A673 (cell line): ENCODE measurements around the gene PLXNA1. TPM values are rescaled to one million over a fixed set of nuclear protein-coding genes. Genes with fewer than 3 reads are reported as not detected.

ENCODE experiments used
- BruUV-seq: library from RNA; stranded (reverse); fragments of 400-500 nt; replicated peaks from 2 replicates; lab custom pipeline; 2021; lab: Mats Ljungman, UMichigan
- CTCF ChIA-PET: fragments of 300-600 bp; sonication (Branson Sonifier 250); formaldehyde crosslinking; loops from one replicate; lab custom pipeline; 2022; ENCODE audit warnings: antibody characterized with exemption; lab: Charles Lee
- POLR2A ChIA-PET: fragments of 300-600 bp; sonication (Branson Sonifier 250); formaldehyde crosslinking; loops from one replicate; lab custom pipeline; 2022; ENCODE audit warnings: antibody characterized with exemption; ENCODE audit not compliant: low non-redundant PET; lab: Charles Lee
- DNase-seq: peaks from one replicate; pipeline ENCODE4 v3.0.0-alpha.2; 2015; ENCODE audit warnings: low spot score
- H3K27ac ChIP-seq: fragments of 200-600 bp; sonication (generic); 2 replicates; pipeline ENCODE4 v1.5.1; 2016; ENCODE audit warnings: mixed run types, low read depth, mild to moderate bottlenecking, mixed read lengths, antibody characterized with exemption, low read length; ENCODE audit not compliant: poor library complexity, severe bottlenecking
- H3K27me3 ChIP-seq: fragments of 200-600 bp; sonication (generic); replicated peaks from 2 replicates; pipeline ENCODE4 v1.6.1; 2017; ENCODE audit warnings: mixed run types, low read depth, mild to moderate bottlenecking, mixed read lengths, antibody characterized with exemption, low read length; ENCODE audit not compliant: insufficient read depth, poor library complexity
- H3K36me3 ChIP-seq: fragments of 200-600 bp; sonication (generic); 2 replicates; pipeline ENCODE4 v1.6.1; 2016; ENCODE audit warnings: mixed run types, mild to moderate bottlenecking, mixed read lengths, antibody characterized with exemption, low read length; ENCODE audit not compliant: insufficient read depth, poor library complexity, severe bottlenecking
- H3K4me1 ChIP-seq: fragments of 200-600 bp; sonication (generic); 2 replicates; pipeline ENCODE4 v1.6.1; 2017; ENCODE audit warnings: mixed run types, mild to moderate bottlenecking, mixed read lengths, antibody characterized with exemption, low read length; ENCODE audit not compliant: insufficient read depth, poor library complexity, severe bottlenecking
- H3K4me3 ChIP-seq: fragments of 200-600 bp; sonication (generic); 2 replicates; pipeline ENCODE4 v1.5.1; 2016; ENCODE audit warnings: low read depth, mixed run types, mild to moderate bottlenecking, mixed read lengths, low read length; ENCODE audit not compliant: poor library complexity, severe bottlenecking
- H3K9me3 ChIP-seq: fragments of 200-600 bp; sonication (generic); 2 replicates; pipeline ENCODE4 v1.6.1; 2016; ENCODE audit warnings: mixed run types, low read depth, mild to moderate bottlenecking, mixed read lengths, antibody characterized with exemption, low read length; ENCODE audit not compliant: poor library complexity, severe bottlenecking
- CTCF ChIP-seq: fragments of 300-800, 200-600 bp; sonication (generic); conservative IDR thresholded peaks from 2 replicates; pipeline ENCODE4 v1.5.1; 2017; ENCODE audit warnings: low read depth, mild to moderate bottlenecking, antibody characterized with exemption, low read length, moderate library complexity, mixed read lengths
- EZH2 ChIP-seq: fragments of 200-600 bp; sonication (generic); IDR thresholded peaks from 2 replicates; pipeline ENCODE4 v1.6.1; 2017; ENCODE audit warnings: borderline replicate concordance, low read depth, mild to moderate bottlenecking, mixed read lengths, antibody characterized with exemption, low read length; ENCODE audit not compliant: poor library complexity, severe bottlenecking
- intact Hi-C: fragments of 100-400 bp; cut with micrococcal nuclease; formaldehyde crosslinking; loops from one replicate; pipeline ENCODE4 v1.10.0; 2022; ENCODE audit not compliant: unreplicated experiment
- total RNA-seq: library from RNA; stranded (reverse); gene quantifications from 2 replicates; pipeline ENCODE4 v1.2.3, GENCODE V29; 2021

PLXNA1 gene
- total RNA-seq, 1 experiment from 2014 or later, result 33.6 TPM

DNA sequence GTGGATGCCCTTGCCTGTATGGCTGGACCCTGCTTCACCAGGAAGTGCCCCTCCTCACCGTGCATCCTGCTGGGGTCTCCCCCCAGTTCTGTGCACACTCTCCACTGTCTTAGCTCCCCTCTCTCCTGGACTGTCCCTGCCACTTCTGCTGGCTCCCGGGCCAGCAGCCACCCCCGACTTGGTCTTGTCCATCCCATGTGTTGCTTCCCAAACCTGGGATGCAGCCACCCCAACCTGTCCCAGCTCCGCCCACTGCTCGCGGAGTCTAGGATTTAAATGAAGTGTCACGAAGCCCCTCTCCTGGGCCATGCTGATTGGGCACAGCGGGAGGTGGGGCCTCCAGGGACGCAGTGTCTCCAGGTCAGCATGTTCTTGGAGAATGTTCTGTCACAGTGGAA is 48.5 kb downstream of the PLXNA1 start:
- Histone ChIP-seq H3K9me3 (no peaks in the 10 kb centered on the region), H3K4me3 (no peak overlapping the region), H3K27ac (no peak overlapping the region), H3K27me3 (no peaks in the 10 kb centered on the region), H3K36me3 (peaks cover 22% of the 10 kb centered on the region), H3K4me1 (no peaks in the 10 kb centered on the region)
- BruUV-seq, result no TSS peak
- intact Hi-C loops, result no loop called here
- CTCF ChIA-PET, result no interaction called here
- POLR2A ChIA-PET, result no interaction called here
- no peak for DNase-seq
- TF ChIP-seq CTCF (no peak), EZH2 (no peak)

DNA sequence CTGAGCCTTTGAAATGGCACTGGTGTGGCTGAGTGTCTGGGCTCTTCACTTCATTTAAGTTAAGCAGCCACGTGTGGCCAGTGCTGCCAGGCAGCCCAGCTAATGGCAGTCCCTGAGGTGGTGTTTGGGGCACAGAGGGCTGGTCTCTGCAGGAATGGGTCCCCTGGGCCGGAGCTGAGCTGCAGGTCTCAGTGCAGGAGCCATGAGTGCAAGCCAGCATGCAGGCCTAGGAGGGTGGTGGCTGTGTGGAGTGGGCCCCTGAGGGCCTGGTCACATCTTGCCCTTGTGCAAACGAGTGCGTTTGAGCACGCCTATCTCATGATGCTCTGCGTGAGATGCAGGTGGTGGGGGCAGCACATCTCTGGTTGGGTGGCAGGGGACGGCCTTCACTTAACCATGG is 48.9 kb downstream of the PLXNA1 start:
- ChIA-PET CTCF (no interaction called here), POLR2A (no interaction called here)
- H3K36me3 ChIP-seq, result peaks cover 22% of the 10 kb centered on the region

DNA sequence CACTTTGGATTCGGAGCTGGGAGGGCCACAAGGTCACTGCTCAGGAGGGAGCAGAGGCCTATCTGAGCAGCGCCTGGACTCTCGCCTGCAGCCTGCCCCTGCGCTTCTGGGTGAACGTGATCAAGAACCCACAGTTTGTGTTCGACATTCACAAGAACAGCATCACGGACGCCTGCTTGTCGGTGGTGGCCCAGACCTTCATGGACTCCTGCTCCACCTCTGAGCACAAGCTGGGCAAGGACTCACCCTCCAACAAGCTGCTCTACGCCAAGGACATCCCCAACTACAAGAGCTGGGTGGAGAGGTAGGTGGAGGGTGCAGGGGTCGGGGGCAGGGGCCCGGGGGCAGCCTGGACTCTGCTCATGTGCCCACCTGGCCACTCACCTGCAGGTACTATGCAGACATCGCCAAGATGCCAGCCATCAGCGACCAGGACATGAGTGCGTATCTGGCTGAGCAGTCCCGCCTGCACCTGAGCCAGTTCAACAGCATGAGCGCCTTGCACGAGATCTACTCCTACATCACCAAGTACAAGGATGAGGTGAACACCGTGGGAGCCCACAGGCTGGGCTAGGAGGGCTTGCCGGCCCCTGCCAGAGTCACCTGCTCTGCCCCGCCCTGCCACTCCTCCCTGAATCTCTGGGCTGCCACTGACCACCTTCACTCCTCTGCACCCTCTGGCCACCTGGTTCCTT is 49.5 kb downstream of the PLXNA1 start:
- peaks cover 22% of the 10 kb centered on the region for H3K36me3 ChIP-seq
- no peaks in the 10 kb centered on the region for H3K4me1 ChIP-seq
- TF ChIP-seq CTCF (no peak), EZH2 (no peak)
- H3K27ac ChIP-seq, result no peak overlapping the region
- no peak overlapping the region for H3K4me3 ChIP-seq
- BruUV-seq, result no TSS peak
- ChIA-PET POLR2A (no interaction called here), CTCF (no interaction called here)
- intact Hi-C loops, result no loop called here
- DNase-seq, result no peak
- H3K9me3 ChIP-seq, result no peaks in the 10 kb centered on the region
- H3K27me3 ChIP-seq, result no peaks in the 10 kb centered on the region

More for the DNA sequence above, 48.9 kb downstream of the PLXNA1 start:
- no peak overlapping the region for H3K27ac ChIP-seq
- TF ChIP-seq CTCF, result no peak
- no peak for TF ChIP-seq EZH2
- no peaks in the 10 kb centered on the region for H3K27me3 ChIP-seq
- BruUV-seq, result no TSS peak
- no peak overlapping the region for H3K4me3 ChIP-seq
- no peaks in the 10 kb centered on the region for H3K4me1 ChIP-seq
- DNase-seq, result no peak
- H3K9me3 ChIP-seq, result no peaks in the 10 kb centered on the region
- intact Hi-C loops, result no loop called here

Other genes starting within 250 kb of the PLXNA1 start
- gene PRR23E, start 210.0 kb downstream of the PLXNA1 start, total RNA-seq, result not detected in 2 replicates